NCI-H69 (cell line): ENCODE data around the gene CLOCK.

Experiments used
- DNase-seq: peaks from one replicate; lab custom pipeline; 2025; lab: John Stamatoyannopoulos, UW

Gene CLOCK

GRCh38 chr4:55543858-55544257, 2.9 kb downstream of the CLOCK start:
- DNase-seq: peak; percentile 7

GRCh38 chr4:55540271-55540670, 6.4 kb downstream of the CLOCK start:
- no peak for DNase-seq

DNA sequence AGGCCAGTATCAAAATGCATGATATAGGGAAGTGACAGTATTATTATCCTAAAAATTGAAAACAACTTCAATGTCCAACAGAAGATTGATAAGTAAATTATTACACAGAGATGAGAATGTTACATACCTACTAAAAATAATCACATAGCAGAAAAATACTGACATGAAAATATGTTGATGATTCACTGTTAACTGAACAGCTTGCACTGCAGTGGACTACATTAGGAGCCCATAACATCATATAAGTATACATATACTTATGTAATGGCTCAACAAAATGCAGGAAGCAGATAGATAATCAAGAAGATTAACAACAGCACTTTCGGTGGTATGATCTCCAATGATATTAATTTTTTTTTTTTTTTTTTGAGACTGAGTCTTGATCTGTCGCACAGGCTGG, 7.1 kb downstream of the CLOCK start:
- DNase-seq: no peak

DNA sequence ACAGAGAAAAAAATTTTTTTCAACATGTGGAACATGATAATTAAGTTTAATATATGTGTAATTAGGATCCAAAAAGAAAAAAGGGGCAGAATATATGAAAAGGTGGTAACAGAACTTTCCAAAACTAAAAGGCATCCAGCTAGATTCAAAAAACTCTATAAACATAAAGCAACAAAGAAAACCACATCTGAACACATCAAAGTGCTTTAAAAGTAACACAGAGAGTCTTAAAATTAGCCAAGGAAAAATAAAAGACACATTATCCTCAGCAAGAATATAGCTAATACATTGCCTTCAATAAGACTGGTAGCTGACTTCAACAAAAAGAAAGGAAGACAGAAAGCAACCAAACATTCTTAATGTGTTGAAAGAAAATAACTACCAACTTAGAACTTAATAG, 8.2 kb downstream of the CLOCK start:
- no peak for DNase-seq

DNA sequence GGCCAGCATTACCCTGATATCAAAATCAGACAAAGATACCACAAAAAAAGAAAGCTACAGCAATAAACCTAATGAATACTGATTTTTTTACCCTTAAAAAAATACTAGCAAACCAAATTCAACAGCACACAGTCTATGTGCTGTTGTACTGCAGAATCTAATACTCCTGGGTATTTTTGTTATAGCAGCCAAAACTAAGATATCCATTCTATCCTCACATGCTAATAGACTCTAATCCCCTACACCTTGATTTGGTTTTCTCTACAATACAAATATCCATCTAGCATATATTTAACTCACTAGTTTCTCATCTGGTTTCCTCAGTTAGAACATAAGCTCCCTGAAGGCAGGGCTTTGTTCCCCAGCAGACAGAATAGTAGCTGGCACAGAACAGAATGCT, 12.4 kb downstream of the CLOCK start:
- DNase-seq: no peak

DNA sequence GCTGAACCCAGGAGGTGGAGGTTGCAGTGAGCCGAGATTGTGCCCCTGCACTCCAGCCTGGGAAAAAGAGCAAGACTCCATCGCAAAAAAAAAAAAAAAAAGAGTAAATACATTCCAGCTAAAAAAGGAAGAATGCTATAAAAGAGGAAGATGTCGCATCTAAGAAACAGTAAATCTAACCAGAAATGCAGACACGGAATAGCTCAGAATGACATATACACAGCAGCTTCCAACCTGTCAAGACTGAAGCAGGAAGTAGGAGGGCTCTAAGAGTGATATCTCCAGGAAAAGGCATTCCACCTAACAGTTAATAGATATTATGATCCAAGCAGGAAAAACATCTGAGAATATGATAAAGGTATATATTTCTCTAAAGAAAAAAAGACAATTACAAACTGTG, 16.0 kb downstream of the CLOCK start:
- no peak for DNase-seq

DNA sequence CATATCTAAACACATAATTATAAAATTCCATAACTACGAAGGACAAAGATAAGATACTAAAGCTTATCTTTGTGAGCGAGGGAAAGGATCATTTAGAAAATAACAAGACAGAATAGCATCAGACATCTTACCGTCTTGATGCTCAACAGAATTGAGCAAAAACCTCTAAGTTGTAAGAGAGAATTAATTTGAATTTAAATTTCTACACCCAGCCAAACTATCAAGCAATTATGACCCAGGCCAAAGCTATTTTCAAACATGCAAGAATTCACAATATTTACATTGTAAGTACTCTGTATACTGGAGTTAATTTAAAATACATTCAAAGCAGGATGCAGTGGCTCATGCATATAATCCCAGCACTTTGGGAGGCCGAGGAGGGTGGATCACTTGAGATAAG, 16.5 kb downstream of the CLOCK start:
- no peak for DNase-seq

DNA sequence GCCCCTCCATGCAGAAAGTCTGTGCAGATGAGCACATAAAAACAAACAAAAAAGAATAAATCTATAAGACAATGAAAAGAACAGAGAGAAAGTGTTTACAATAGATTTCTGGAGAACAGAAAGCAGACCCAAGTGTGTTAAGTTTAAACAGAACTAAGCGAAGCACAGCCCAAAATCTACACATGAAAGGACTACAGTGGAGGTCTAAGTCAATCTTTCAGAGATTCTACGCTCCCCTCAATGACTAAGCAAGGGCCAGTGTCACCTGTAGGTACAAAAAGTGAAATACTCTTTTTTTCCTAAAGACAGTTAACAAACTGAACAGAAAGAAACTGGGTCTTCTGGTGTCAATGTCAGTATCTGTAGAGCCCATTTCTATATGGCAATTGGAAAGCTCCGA, 18.2 kb downstream of the CLOCK start:
- no peak for DNase-seq

DNA sequence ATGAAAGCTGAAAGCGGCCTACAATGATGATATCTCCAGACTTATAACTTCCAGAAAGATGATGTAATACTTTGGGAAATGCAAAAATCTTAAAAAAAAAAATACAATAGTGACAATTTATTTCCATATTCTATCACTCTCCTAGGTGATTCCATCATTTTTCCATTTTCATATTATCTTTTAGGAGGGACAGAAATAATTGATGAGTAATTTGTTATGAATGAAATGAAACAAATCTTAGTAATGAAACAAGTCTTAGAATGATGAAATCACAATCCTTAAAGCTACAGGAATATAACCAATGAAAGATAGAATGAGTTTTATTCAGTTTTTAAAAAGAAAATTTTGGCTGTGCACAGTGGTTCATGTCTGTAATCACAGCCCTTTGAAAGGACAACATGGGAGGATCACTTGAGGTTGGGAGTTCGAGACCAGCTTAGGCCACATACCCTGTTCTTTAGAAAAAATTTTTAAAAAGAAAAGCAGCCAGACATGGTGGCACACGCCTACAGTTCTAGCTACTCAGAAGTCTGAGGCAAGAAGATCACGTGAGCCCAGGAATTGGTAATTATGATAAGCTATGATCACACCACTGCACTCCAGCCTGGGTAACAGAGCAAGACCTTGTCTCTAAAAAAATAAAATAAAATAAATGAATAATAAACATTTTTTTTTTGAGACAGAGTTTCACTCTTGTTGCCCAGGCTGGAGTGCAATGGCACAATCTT, 21.7 kb downstream of the CLOCK start:
- DNase-seq: no peak

DNA sequence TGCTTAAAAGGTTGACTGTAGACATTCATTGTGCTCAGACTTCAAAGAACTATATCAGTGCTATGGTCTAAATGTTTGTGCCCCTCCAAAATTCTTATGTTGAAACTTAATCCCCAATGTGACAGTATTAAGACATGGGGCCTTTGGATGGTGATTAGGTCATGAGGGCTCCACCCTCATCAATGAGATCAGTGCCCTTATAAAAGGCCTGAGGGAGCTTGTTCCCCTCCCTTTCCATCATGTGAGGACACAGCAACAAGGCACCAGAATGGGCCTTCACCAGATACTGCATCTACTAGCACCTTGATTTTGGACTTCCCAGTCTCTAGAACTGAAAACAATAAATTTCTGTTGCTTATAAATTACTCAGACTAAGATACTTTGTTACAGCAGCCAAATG, 28.3 kb downstream of the CLOCK start:
- no peak for DNase-seq

GRCh38 chr4:55517526-55518229, 29.0 kb downstream of the CLOCK start:
- DNase-seq: no peak

- DNase-seq: peak; percentile 2
Observed at GRCh38 chr4:55512922-55513571, 33.7 kb downstream of the CLOCK start.

DNA sequence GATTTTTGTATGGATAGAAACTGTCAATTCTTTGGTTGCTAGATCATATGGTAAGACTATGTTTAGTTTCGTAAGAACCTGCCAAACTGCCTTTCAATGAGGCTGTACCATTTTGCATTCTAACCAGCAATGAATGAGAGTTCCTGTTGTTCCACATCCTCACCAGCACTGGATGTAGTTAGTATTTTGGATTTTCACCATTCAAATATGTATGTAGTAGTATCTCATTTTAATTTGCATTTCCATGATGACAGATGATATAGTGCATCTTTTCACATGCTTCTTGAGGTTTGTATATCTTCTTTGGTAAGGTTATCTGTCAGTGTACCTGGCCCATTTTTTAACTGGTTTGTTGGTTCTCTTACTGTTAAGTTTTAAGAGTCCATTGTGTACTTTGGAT, 34.6 kb downstream of the CLOCK start:
- no peak for DNase-seq

DNA sequence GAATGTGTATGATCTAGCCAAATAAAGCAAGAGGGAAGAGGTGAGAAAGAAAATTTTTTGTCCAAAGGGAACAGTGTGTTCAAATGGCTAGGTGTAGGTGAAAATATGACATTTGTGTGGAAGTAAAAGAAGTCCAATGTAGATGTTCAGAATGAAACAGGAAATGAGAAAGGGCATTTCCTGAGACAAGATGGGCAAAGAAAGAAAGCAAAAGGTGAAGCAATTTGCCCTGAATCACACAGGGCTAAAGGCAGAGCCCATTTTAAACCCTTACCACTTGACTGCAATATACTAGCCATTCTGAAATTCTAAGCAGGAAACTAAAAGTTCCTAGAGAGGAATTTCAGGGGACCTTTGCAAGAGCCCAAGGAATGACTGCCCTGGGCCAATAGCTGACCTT, 36.0 kb downstream of the CLOCK start:
- DNase-seq: no peak

- DNase-seq: no peak
Observed at GRCh38 chr4:55509266-55509665, 37.4 kb downstream of the CLOCK start.

GRCh38 chr4:55507612-55508011, 39.1 kb downstream of the CLOCK start:
- DNase-seq: no peak

GRCh38 chr4:55503169-55503568, 43.5 kb downstream of the CLOCK start:
- no peak for DNase-seq

- DNase-seq: no peak
Observed at GRCh38 chr4:55500072-55500471, 46.6 kb downstream of the CLOCK start.

DNA sequence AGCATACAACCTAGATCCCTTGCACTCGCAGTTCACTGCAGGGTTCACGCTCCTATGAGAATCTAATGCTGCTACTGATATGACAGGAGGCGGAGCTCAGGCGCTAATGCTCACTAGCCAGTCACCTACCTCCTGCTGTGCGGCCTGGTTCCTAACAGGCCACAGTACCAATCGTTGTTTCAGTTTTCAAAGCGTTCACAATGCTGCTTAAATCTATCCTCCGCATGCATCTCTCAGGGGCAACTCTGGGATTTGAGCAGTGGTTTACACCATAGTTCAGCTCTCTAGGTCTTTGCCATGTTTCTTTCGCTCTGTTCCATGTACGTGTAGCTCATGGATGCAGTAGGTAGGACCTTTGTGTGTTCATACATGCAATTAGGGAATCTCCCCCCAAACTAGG, 47.2 kb downstream of the CLOCK start:
- no peak for DNase-seq

GRCh38 chr4:55498051-55498450, 48.7 kb downstream of the CLOCK start:
- no peak for DNase-seq

DNA sequence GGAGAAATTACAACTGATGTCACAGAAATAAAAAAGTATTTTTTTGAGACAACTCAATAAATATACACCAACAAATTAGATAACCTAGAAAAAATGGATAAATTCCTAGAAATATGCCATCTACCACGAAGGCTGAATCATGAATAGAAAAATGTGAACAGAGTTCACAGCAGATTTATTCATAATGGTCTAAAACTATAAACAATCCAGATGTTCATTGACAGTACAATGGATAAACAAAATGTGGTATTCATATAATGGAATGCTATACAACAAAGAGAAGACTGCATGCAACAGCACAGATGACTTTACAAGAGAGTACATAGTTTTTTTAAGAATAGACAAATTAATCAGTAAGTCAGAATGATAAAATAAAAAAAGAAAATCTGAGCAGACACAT, 55.2 kb downstream of the CLOCK start:
- no peak for DNase-seq

DNA sequence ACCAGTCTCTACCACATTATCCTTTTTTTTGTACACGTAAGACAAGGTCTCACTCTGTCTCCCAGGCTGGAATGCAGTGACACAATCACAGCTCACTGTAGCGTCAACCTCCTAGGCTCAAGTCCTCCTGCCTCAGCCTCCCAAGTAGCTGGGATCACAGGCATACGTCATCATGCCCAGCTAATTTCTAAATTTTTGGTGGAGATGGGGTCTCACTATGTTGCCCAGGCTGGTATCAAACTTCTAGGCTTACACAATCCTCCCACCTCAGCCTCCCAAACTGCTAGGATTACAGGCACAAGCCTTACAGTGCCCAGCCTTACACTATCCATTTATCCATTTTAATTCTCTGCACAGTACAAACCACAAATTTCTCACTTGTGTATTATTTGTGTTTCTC, 58.0 kb downstream of the CLOCK start:
- no peak for DNase-seq

- no peak for DNase-seq
Observed at GRCh38 chr4:55485821-55486220, 60.9 kb downstream of the CLOCK start.
